ENCODE data around the gene MAN2C1. TPM values are rescaled to one million over a fixed set of nuclear protein-coding genes. Genes with fewer than 3 reads are reported as not detected.
A peak's percentile ranks its signal among the peaks of the same experiment; 100 is the strongest.

MAN2C1 gene
- total RNA-seq = 100 to 1,000 TPM in 3 of 4 donors, 10 to 100 TPM in 1; 97.2 to 527 (median 180) TPM

GRCh38 chr15:75367913-75368688 lies at the start of gene MAN2C1:
Gene MAN2C1, minus strand, starts transcription at chr15:75368607. Its CDS starts 24 bp downstream, at chr15:75368583.
- peaks cover 26% of the 10 kb centered on the region for H3K4me1 ChIP-seq
- WGBS = under 1% methylated on average over 22 of the region's 67 CpGs
- H3K36me3 ChIP-seq = peaks cover 62% of the 10 kb centered on the region

GRCh38 chr15:75416584-75416983 lies 48.2 kb upstream of the MAN2C1 start:
- no peak for DNase-seq (ENCODE audit: low spot score in 2 of 2)
- H3K9me3 ChIP-seq = no peaks in the 10 kb centered on the region
- H3K27ac ChIP-seq = no peak overlapping the region
- TF ChIP-seq CTCF (IDR thresholded peaks at IDR 0.05) (no peak), POLR2AphosphoS5 (IDR thresholded peaks at IDR 0.05) (no peak), POLR2A (IDR thresholded peaks at IDR 0.05) (no peak), EP300 (IDR thresholded peaks at IDR 0.05) (no peak)
- peaks cover 52% of the 10 kb centered on the region for H3K36me3 ChIP-seq
- H3K4me1 ChIP-seq = no peaks in the 10 kb centered on the region
- no peak overlapping the region for H3K4me3 ChIP-seq
- WGBS = 100% methylated on average over 1 of the region's 1 CpG
- no peaks in the 10 kb centered on the region for H3K27me3 ChIP-seq

More at GRCh38 chr15:75367913-75368688, at the start of gene MAN2C1:
- DNase-seq (ENCODE audit: low spot score in 2 of 2) = peak; percentile 96
- peak within 1 kb of the TSS; percentile 71 for H3K4me3 ChIP-seq
- no peaks in the 10 kb centered on the region for H3K27me3 ChIP-seq
- H3K9me3 ChIP-seq = no peaks in the 10 kb centered on the region
- TF ChIP-seq CTCF (IDR thresholded peaks at IDR 0.05) (peak; percentile 51 to 79), POLR2AphosphoS5 (IDR thresholded peaks at IDR 0.05) (peak; percentile 73 to 96 (median 78)), EP300 (IDR thresholded peaks at IDR 0.05) (no peak), POLR2A (IDR thresholded peaks at IDR 0.05) (peak; percentile 64 to 73)
- H3K27ac ChIP-seq = peak within 1 kb of the TSS; percentile 95

- H3K4me1 ChIP-seq = no peaks in the 10 kb centered on the region
- H3K27me3 ChIP-seq = no peaks in the 10 kb centered on the region
- WGBS = 92% methylated on average over 6 of the region's 6 CpGs
- DNase-seq (ENCODE audit: low spot score in 2 of 2) = no peak
- no peaks in the 10 kb centered on the region for H3K9me3 ChIP-seq
- TF ChIP-seq CTCF (IDR thresholded peaks at IDR 0.05) = no peak
- no peak for TF ChIP-seq EP300 (IDR thresholded peaks at IDR 0.05)
- TF ChIP-seq POLR2AphosphoS5 (IDR thresholded peaks at IDR 0.05) = no peak
- no peak for TF ChIP-seq POLR2A (IDR thresholded peaks at IDR 0.05)
- peaks cover 85% of the 10 kb centered on the region for H3K36me3 ChIP-seq
- H3K4me3 ChIP-seq = no peak overlapping the region
- H3K27ac ChIP-seq = no peak overlapping the region
Measured at GRCh38 chr15:75410196-75410595, 41.8 kb upstream of the MAN2C1 start.

GRCh38 chr15:75407083-75407482 lies 38.7 kb upstream of the MAN2C1 start:
- Histone ChIP-seq H3K4me3 (no peak overlapping the region), H3K27ac (no peak overlapping the region), H3K27me3 (no peaks in the 10 kb centered on the region), H3K36me3 (peaks cover 95% of the 10 kb centered on the region), H3K9me3 (no peaks in the 10 kb centered on the region), H3K4me1 (no peaks in the 10 kb centered on the region)
- TF ChIP-seq EP300 (IDR thresholded peaks at IDR 0.05) (no peak), POLR2AphosphoS5 (IDR thresholded peaks at IDR 0.05) (no peak), POLR2A (IDR thresholded peaks at IDR 0.05) (no peak), CTCF (IDR thresholded peaks at IDR 0.05) (no peak)
- DNase-seq (ENCODE audit: low spot score in 2 of 2) = no peak
- WGBS = 82% methylated on average over 1 of the region's 1 CpG

- H3K27me3 ChIP-seq = no peaks in the 10 kb centered on the region
- peaks cover 95% of the 10 kb centered on the region for H3K36me3 ChIP-seq
- DNase-seq (ENCODE audit: low spot score in 2 of 2) = no peak
- H3K4me3 ChIP-seq = no peak overlapping the region
- TF ChIP-seq POLR2AphosphoS5 (IDR thresholded peaks at IDR 0.05) (no peak), CTCF (IDR thresholded peaks at IDR 0.05) (no peak), POLR2A (IDR thresholded peaks at IDR 0.05) (no peak), EP300 (IDR thresholded peaks at IDR 0.05) (no peak)
- WGBS = 96% methylated on average over 2 of the region's 2 CpGs
- no peaks in the 10 kb centered on the region for H3K9me3 ChIP-seq
- H3K27ac ChIP-seq = no peak overlapping the region
- H3K4me1 ChIP-seq = no peaks in the 10 kb centered on the region
Measured at GRCh38 chr15:75403892-75404291, 35.5 kb upstream of the MAN2C1 start.
